Esophagus muscularis mucosa (tissue), 3 donors: Measurements from ENCODE around the gene PNO1.

ENCODE experiments used
- CTCF ChIP-seq, 3 experiments: fragments of 200-600 bp in 2 of 3; fragments of 450-650 bp in 1 of 3; sonication (generic) in 2 of 3; IDR thresholded peaks; one replicate each; pipeline ENCODE4 v1.5.1; 2017 to 2019; ENCODE audit warnings: antibody characterized with exemption in 3 of 3, mild to moderate bottlenecking in 2 of 3, moderate library complexity in 1 of 3
- POLR2A ChIP-seq: fragments of 450-650 bp; IDR thresholded peaks from one replicate; pipeline ENCODE4 v1.6.1; 2017; ENCODE audit warnings: antibody characterized with exemption, moderate library complexity, mild to moderate bottlenecking, low read depth

- no peak for TF ChIP-seq POLR2A
- no peak for TF ChIP-seq CTCF (IDR thresholded peaks at IDR 0.05)
Observed at GRCh38 chr2:68110102-68110501, 47.6 kb upstream of the PNO1 start.
